RWPE2 (cell line): ENCODE data around the gene REG1A.

Source experiments
- ATAC-seq: fragments of 200-7000 bp; cut with Tn5 transposase; 3 replicates; pipeline ENCODE4 v1.9.1; 2021; ENCODE audit warnings: low read depth
- DNase-seq: peaks from one replicate; pipeline ENCODE4 v3.0.0-alpha.2; 2020; ENCODE audit warnings: low spot score
- H3K27ac ChIP-seq: fragments of 450-650 bp; 2 replicates; pipeline ENCODE4 v1.5.1; 2017; ENCODE audit warnings: mild to moderate bottlenecking; ENCODE audit not compliant: poor library complexity, severe bottlenecking
- H3K27me3 ChIP-seq: fragments of 250-450 bp; sonication (Bioruptor Pico); 2 replicates; pipeline ENCODE4 v1.5.1; 2021; ENCODE audit warnings: mild to moderate bottlenecking, moderate library complexity; ENCODE audit not compliant: insufficient read depth, poor library complexity, severe bottlenecking
- H3K36me3 ChIP-seq: fragments of 250-450 bp; sonication (Bioruptor Pico); 2 replicates; pipeline ENCODE4 v1.5.1; 2020; ENCODE audit warnings: low read depth, mild to moderate bottlenecking, moderate library complexity
- H3K4me1 ChIP-seq: fragments of 250-450 bp; sonication (Bioruptor Pico); 2 replicates; pipeline ENCODE4 v1.5.1; 2021; ENCODE audit warnings: mild to moderate bottlenecking, moderate library complexity; ENCODE audit not compliant: insufficient read depth, poor library complexity, severe bottlenecking
- H3K4me3 ChIP-seq: fragments of 250-450 bp; sonication (Bioruptor Pico); 2 replicates; pipeline ENCODE4 v1.5.1; 2021; ENCODE audit warnings: mild to moderate bottlenecking, moderate library complexity; ENCODE audit not compliant: severe bottlenecking
- H3K9me3 ChIP-seq: fragments of 250-450 bp; sonication (Bioruptor Pico); 2 replicates; pipeline ENCODE4 v1.5.1; 2021; ENCODE audit warnings: mild to moderate bottlenecking, moderate library complexity; ENCODE audit not compliant: severe bottlenecking
- TF ChIP-seq, protein P1 (sequence below): fragments of 450-650 bp; IDR thresholded peaks from one replicate; pipeline ENCODE4 v1.5.1; 2017; ENCODE audit warnings: mild to moderate bottlenecking, moderate library complexity; ENCODE audit not compliant: poor library complexity, severe bottlenecking

Gene REG1A

DNA sequence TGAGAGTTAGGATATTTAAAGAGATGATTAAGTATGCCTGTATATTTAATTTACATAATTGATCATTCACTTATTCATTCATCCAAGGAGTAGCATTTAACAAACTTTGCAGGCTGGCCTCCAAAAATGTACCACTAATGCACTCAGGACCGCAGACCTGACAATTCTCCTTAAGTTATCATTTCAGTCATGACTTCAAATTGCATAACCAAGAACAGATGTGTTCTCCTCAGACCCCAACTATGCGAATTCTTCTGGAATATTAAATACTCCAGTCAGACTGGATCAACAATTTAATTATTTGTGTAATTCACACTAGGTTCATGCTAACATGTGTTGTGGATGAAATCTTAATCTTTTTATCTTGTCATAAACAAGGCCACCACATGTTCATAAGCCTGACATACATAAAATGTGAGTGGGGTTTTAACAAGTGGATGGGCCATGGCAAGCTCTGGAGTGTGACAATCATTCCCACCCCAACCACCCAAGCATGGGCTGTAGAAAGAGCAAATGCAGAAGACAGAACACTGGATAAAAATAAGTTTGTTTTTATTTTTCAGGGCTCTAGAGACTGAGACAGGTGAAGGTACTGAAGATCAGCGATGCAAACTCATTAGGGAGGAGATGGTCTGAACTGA lies 35.7 kb upstream of the REG1A start:
- no peaks in the 10 kb centered on the region for H3K9me3 ChIP-seq
- H3K36me3 ChIP-seq = no peaks in the 10 kb centered on the region
- TF ChIP-seq, protein P1, sequence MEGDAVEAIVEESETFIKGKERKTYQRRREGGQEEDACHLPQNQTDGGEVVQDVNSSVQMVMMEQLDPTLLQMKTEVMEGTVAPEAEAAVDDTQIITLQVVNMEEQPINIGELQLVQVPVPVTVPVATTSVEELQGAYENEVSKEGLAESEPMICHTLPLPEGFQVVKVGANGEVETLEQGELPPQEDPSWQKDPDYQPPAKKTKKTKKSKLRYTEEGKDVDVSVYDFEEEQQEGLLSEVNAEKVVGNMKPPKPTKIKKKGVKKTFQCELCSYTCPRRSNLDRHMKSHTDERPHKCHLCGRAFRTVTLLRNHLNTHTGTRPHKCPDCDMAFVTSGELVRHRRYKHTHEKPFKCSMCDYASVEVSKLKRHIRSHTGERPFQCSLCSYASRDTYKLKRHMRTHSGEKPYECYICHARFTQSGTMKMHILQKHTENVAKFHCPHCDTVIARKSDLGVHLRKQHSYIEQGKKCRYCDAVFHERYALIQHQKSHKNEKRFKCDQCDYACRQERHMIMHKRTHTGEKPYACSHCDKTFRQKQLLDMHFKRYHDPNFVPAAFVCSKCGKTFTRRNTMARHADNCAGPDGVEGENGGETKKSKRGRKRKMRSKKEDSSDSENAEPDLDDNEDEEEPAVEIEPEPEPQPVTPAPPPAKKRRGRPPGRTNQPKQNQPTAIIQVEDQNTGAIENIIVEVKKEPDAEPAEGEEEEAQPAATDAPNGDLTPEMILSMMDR = no peak
- no peak overlapping the region for H3K4me3 ChIP-seq
- DNase-seq (no peak), ATAC-seq (no peak)
- H3K27ac ChIP-seq = no peak overlapping the region
- no peaks in the 10 kb centered on the region for H3K27me3 ChIP-seq
- no peaks in the 10 kb centered on the region for H3K4me1 ChIP-seq

DNA sequence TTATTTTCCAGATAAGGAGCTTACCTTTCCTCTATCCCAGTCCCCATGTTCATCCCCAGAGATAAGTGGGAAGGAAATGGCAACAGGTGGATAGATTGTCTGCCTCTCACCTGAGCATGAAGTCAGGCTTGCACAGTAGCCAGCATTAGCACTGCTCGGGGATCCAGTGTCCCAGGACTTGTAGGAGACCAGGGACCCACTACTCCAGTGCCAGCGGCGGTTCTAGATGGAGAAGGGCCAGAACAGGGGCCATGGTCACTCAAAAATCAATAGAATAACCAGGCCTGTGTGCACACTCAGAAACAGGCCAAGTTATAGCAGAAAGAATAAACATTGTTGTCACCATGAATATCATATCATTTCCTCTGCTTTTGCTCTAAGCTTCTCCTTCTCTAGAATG lies 34.9 kb upstream of the REG1A start:
- H3K36me3 ChIP-seq = no peaks in the 10 kb centered on the region
- ATAC-seq = no peak
- no peak overlapping the region for H3K27ac ChIP-seq
- no peaks in the 10 kb centered on the region for H3K4me1 ChIP-seq
- H3K9me3 ChIP-seq = no peaks in the 10 kb centered on the region
- TF ChIP-seq, protein P1 = no peak
- no peak for DNase-seq
- H3K27me3 ChIP-seq = no peaks in the 10 kb centered on the region
- H3K4me3 ChIP-seq = no peak overlapping the region

DNA sequence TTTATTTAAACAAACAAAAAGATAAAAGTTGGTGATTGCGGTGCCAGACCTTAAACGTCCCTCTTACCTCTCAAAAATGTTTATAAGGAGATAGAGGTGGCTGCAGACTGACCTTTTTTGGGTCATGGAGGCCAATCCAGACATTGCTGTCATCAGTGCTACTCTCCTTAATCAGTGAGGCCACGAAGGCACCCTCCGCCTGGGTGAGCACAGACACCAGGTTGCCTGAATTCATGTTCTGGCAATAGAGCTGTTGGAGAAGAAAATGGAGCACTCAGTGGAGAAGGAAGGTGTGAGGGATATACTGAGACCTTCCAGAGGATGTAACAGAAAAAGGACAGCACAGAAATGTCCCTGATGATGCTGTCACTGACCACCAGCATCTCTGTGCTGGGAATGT lies 34.0 kb upstream of the REG1A start:
- Histone ChIP-seq H3K27ac (no peak overlapping the region), H3K4me3 (no peak overlapping the region), H3K27me3 (no peaks in the 10 kb centered on the region), H3K9me3 (no peaks in the 10 kb centered on the region), H3K4me1 (no peaks in the 10 kb centered on the region), H3K36me3 (no peaks in the 10 kb centered on the region)
- ATAC-seq (no peak), DNase-seq (no peak)
- TF ChIP-seq, protein P1 = no peak

DNA sequence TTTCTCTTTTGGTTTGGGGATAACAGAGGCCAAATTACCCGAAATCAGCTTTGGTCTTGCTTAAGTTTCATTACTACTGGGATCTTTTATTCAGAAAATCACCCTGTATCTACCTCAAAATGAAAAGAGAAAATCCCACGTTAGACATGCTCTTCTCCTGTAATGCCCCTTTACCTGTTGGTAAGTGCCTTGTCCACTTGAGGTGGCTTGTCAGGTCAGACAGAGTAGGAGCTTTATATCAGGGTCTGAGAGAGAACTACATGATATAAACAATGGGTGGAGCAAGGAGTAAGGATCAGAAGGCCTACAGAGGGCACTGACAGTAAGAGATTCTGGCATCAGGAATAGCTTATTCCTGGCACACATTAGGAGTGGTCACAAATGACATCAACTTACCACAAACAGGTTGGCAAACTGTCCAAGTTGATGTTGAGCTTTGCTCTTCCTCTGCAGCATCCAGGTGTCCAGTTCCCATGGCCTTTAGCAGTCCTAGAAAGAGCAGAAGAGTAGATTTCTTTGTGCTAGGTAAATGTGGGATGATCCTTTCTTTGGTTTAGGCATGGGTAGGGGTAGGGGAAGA lies 32.4 kb upstream of the REG1A start, which contains the start of gene REG1B:
Gene REG1B, minus strand, starts transcription at position 209 of the 580 bp plus-strand sequence. CDS start 381 bp downstream, outside the sequence.
- H3K27ac ChIP-seq = no peak within 1 kb of the TSS
- no peak within 1 kb of the TSS for H3K4me3 ChIP-seq
- no peaks in the 10 kb centered on the region for H3K4me1 ChIP-seq
- ATAC-seq (no peak), DNase-seq (no peak)
- no peaks in the 10 kb centered on the region for H3K9me3 ChIP-seq
- H3K27me3 ChIP-seq = no peaks in the 10 kb centered on the region
- TF ChIP-seq, protein P1 = no peak
- H3K36me3 ChIP-seq = no peaks in the 10 kb centered on the region

DNA sequence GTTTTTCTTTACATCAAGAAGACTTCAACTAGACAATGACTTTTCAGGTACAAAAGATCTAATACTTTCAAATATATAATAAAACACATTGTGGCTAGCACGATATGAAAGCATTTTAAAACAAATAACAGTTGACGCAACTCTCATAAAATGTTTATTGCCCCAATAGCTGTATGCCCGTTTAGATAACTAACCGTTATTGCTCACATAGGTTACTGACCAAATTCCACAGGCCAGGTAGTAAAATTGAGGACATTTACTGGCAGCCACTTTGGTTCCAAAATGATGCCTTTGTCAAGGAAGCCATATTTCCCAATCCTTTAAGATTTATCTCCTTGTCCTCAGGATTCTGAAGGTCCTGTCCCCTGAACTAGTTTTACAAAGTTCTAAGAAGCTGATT lies 29.6 kb upstream of the REG1A start:
- TF ChIP-seq, protein P1 = no peak
- Histone ChIP-seq H3K27me3 (no peaks in the 10 kb centered on the region), H3K4me1 (no peaks in the 10 kb centered on the region), H3K4me3 (no peak overlapping the region), H3K36me3 (no peaks in the 10 kb centered on the region), H3K27ac (no peak overlapping the region), H3K9me3 (no peaks in the 10 kb centered on the region)
- DNase-seq (no peak), ATAC-seq (no peak)
